Right lobe of liver (tissue), 4 donors: ENCODE measurements around the gene ALDH1B1.

ENCODE experiments used
- CTCF ChIP-seq, 4 donors: fragments of 200-600 bp in 3 of 4; fragments of 450-650 bp in 1 of 4; IDR thresholded peaks; one replicate each; pipeline versions ENCODE4 v1.5.1 to v1.8.0; 2016 to 2022; ENCODE audit warnings: antibody characterized with exemption in 4 of 4, mild to moderate bottlenecking in 2 of 4
- POLR2A ChIP-seq: fragments of 450-650 bp; IDR thresholded peaks from one replicate; pipeline ENCODE4 v1.6.1; 2017; ENCODE audit warnings: antibody characterized with exemption, mild to moderate bottlenecking
- donor health status: DM: no; HTN: no; CAD: no.
- donor health status: DM: no; HTN: no; CAD: no.
- donor health status: DM: no; HTN: yes; CAD: no.

GRCh38 chr9:38423273-38423972 is 30.9 kb downstream of the ALDH1B1 start:
- TF ChIP-seq POLR2A = no peak
- no peak for TF ChIP-seq CTCF (IDR thresholded peaks at IDR 0.05)
